Central memory CD8-positive, alpha-beta T cell (primary cell): Measurements from ENCODE around the gene CTNNA3.
"Not testable (repeated sequence)": the region's sequence is repeated elsewhere in the genome, so short reads cannot be mapped to it uniquely, and the experiment has no call there.

ENCODE experiments used
- ATAC-seq: fragments of 150-1000 bp; cut with Tn5 transposase; replicated peaks from 2 replicates; pipeline ENCODE4 v1.10.0; 2022; ENCODE audit warnings: mild to moderate bottlenecking, moderate FRiP score, moderate number of reproducible peaks; ENCODE audit not compliant: poor library complexity, severe bottlenecking; ENCODE audit errors: extremely low read depth
- DNase-seq, 2 donors: peaks; one replicate each; pipeline ENCODE4 v3.0.0; 2021; ENCODE audit warnings: low spot score in 2 of 2
- H3K27ac Mint-ChIP-seq: one replicate; pipeline ENCODE4 v1.8.0; 2022; ENCODE audit warnings: low read depth, mild to moderate bottlenecking, moderate library complexity, mixed read lengths
- H3K27me3 Mint-ChIP-seq: one replicate; pipeline ENCODE4 v1.8.0; 2022; ENCODE audit warnings: mixed read lengths
- H3K36me3 Mint-ChIP-seq: one replicate; pipeline ENCODE4 v1.8.0; 2022; ENCODE audit warnings: mild to moderate bottlenecking, moderate library complexity, mixed read lengths; ENCODE audit not compliant: insufficient read depth
- H3K4me1 Mint-ChIP-seq: one replicate; pipeline ENCODE4 v1.8.0; 2022; ENCODE audit warnings: mixed read lengths
- H3K4me3 Mint-ChIP-seq: one replicate; pipeline ENCODE4 v1.8.0; 2022; ENCODE audit warnings: mild to moderate bottlenecking, moderate library complexity, mixed read lengths
- H3K9me3 Mint-ChIP-seq: one replicate; pipeline ENCODE4 v1.8.0; 2022; ENCODE audit warnings: mixed read lengths

CTNNA3 gene

GRCh38 chr10:67464278-67464677 is 231.7 kb downstream of the CTNNA3 start:
- H3K9me3 Mint-ChIP-seq = no peaks in the 10 kb centered on the region
- H3K27ac Mint-ChIP-seq = no peak overlapping the region
- no peaks in the 10 kb centered on the region for H3K36me3 Mint-ChIP-seq
- H3K27me3 Mint-ChIP-seq = peaks cover 10% of the 10 kb centered on the region
- ATAC-seq = no peak
- H3K4me1 Mint-ChIP-seq = no peaks in the 10 kb centered on the region
- H3K4me3 Mint-ChIP-seq = no peak overlapping the region
- DNase-seq = no peak

- Mint-ChIP-seq H3K9me3 (peaks cover 6% of the 10 kb centered on the region), H3K27ac (no peak overlapping the region), H3K27me3 (no peaks in the 10 kb centered on the region), H3K36me3 (no peaks in the 10 kb centered on the region), H3K4me1 (no peaks in the 10 kb centered on the region), H3K4me3 (no peak overlapping the region)
- DNase-seq = no peak
- no peak for ATAC-seq
These were observed 243.1 kb downstream of the CTNNA3 start for GRCh38 chr10:67452892-67453291.

GRCh38 chr10:67438605-67439304 is 257.2 kb downstream of the CTNNA3 start:
- ATAC-seq (no peak), DNase-seq (no peak)
- Mint-ChIP-seq H3K4me3 (no peak overlapping the region), H3K4me1 (no peaks in the 10 kb centered on the region), H3K27me3 (peaks cover 17% of the 10 kb centered on the region), H3K27ac (no peak overlapping the region), H3K9me3 (peaks cover 30% of the 10 kb centered on the region), H3K36me3 (no peaks in the 10 kb centered on the region)

- H3K36me3 Mint-ChIP-seq = no peaks in the 10 kb centered on the region
- H3K9me3 Mint-ChIP-seq = peaks cover 8% of the 10 kb centered on the region
- no peak overlapping the region for H3K27ac Mint-ChIP-seq
- peaks cover 17% of the 10 kb centered on the region for H3K27me3 Mint-ChIP-seq
- H3K4me1 Mint-ChIP-seq = no peaks in the 10 kb centered on the region
- no peak overlapping the region for H3K4me3 Mint-ChIP-seq
- DNase-seq (no peak), ATAC-seq (no peak)
These were observed 262.7 kb downstream of the CTNNA3 start for GRCh38 chr10:67433276-67433675.

GRCh38 chr10:67402620-67403019 is 293.4 kb downstream of the CTNNA3 start:
- Mint-ChIP-seq H3K9me3 (peaks cover 32% of the 10 kb centered on the region), H3K4me3 (no peak overlapping the region), H3K27ac (no peak overlapping the region), H3K27me3 (no peaks in the 10 kb centered on the region), H3K4me1 (no peaks in the 10 kb centered on the region), H3K36me3 (peaks cover 2% of the 10 kb centered on the region)
- ATAC-seq (no peak), DNase-seq (no peak)

- Mint-ChIP-seq H3K9me3 (peaks cover 35% of the 10 kb centered on the region), H3K4me3 (no peak overlapping the region), H3K27ac (no peak overlapping the region), H3K4me1 (no peaks in the 10 kb centered on the region), H3K27me3 (no peaks in the 10 kb centered on the region), H3K36me3 (peaks cover 2% of the 10 kb centered on the region)
- DNase-seq = no peak
- no peak for ATAC-seq
These were observed 294.3 kb downstream of the CTNNA3 start for GRCh38 chr10:67401711-67402110.

GRCh38 chr10:67386841-67387533 is 309.0 kb downstream of the CTNNA3 start:
- not testable (repeated sequence) for DNase-seq, H3K36me3 Mint-ChIP-seq, H3K4me1 Mint-ChIP-seq, H3K27ac Mint-ChIP-seq, H3K4me3 Mint-ChIP-seq, ATAC-seq, H3K9me3 Mint-ChIP-seq
- H3K27me3 Mint-ChIP-seq = peaks cover 27% of the 10 kb centered on the region

GRCh38 chr10:67386260-67386659 is 309.7 kb downstream of the CTNNA3 start:
- Mint-ChIP-seq H3K4me1 (no peaks in the 10 kb centered on the region), H3K9me3 (peaks cover 5% of the 10 kb centered on the region), H3K27me3 (peaks cover 27% of the 10 kb centered on the region), H3K4me3 (no peak overlapping the region), H3K27ac (no peak overlapping the region), H3K36me3 (no peaks in the 10 kb centered on the region)
- DNase-seq (no peak), ATAC-seq (no peak)

GRCh38 chr10:67385566-67385965 is 310.4 kb downstream of the CTNNA3 start:
- no peaks in the 10 kb centered on the region for H3K36me3 Mint-ChIP-seq
- H3K4me1 Mint-ChIP-seq = no peaks in the 10 kb centered on the region
- no peak overlapping the region for H3K4me3 Mint-ChIP-seq
- DNase-seq (no peak), ATAC-seq (no peak)
- H3K27ac Mint-ChIP-seq = no peak overlapping the region
- peaks cover 5% of the 10 kb centered on the region for H3K9me3 Mint-ChIP-seq
- H3K27me3 Mint-ChIP-seq = peaks cover 27% of the 10 kb centered on the region

- Mint-ChIP-seq H3K4me3 (no peak overlapping the region), H3K9me3 (peaks cover 5% of the 10 kb centered on the region), H3K27ac (no peak overlapping the region), H3K4me1 (no peaks in the 10 kb centered on the region), H3K27me3 (peaks cover 27% of the 10 kb centered on the region), H3K36me3 (no peaks in the 10 kb centered on the region)
- no peak for ATAC-seq
- DNase-seq = no peak
These were observed 310.9 kb downstream of the CTNNA3 start for GRCh38 chr10:67385089-67385488.

- H3K9me3 Mint-ChIP-seq = peaks cover 11% of the 10 kb centered on the region
- no peaks in the 10 kb centered on the region for H3K4me1 Mint-ChIP-seq
- no peak overlapping the region for H3K4me3 Mint-ChIP-seq
- H3K27ac Mint-ChIP-seq = no peak overlapping the region
- H3K27me3 Mint-ChIP-seq = no peaks in the 10 kb centered on the region
- DNase-seq (no peak), ATAC-seq (no peak)
- H3K36me3 Mint-ChIP-seq = no peaks in the 10 kb centered on the region
These were observed 364.7 kb downstream of the CTNNA3 start for GRCh38 chr10:67331121-67331910.

- ATAC-seq (no peak), DNase-seq (no peak)
- Mint-ChIP-seq H3K27ac (no peak overlapping the region), H3K27me3 (no peaks in the 10 kb centered on the region), H3K36me3 (no peaks in the 10 kb centered on the region), H3K4me3 (no peak overlapping the region), H3K4me1 (no peaks in the 10 kb centered on the region), H3K9me3 (peaks cover 24% of the 10 kb centered on the region)
These were observed 368.1 kb downstream of the CTNNA3 start for GRCh38 chr10:67327626-67328535.
